Aorta (tissue), 5 donors: Measurements from ENCODE around the gene TMEM266. TPM values are rescaled to one million over a fixed set of nuclear protein-coding genes. Genes with fewer than 3 reads are reported as not detected.

ENCODE experiments used
- ATAC-seq: fragments of 200-7000 bp; cut with Tn5 transposase; one replicate; pipeline ENCODE4 v1.9.1; 2022; ENCODE audit warnings: moderate library complexity; ENCODE audit not compliant: low FRiP score
- DNase-seq, 2 donors: peaks; one replicate each; pipeline ENCODE4 v3.0.0-alpha.2; 2020
- H3K27ac ChIP-seq, 2 donors: one replicate each; pipeline ENCODE4 v1.5.1; 2013; ENCODE audit warnings: low read length in 2 of 2, mild to moderate bottlenecking in 2 of 2, moderate library complexity in 2 of 2, control low read depth in 1 of 2, inconsistent platforms in 1 of 2, low read depth in 1 of 2
- H3K27me3 ChIP-seq, 2 donors: one replicate each; pipeline ENCODE4 v1.6.1; 2013; ENCODE audit warnings: control low read depth in 1 of 2, low read length in 1 of 2, mild to moderate bottlenecking in 1 of 2, moderate library complexity in 1 of 2; ENCODE audit not compliant: insufficient read depth in 2 of 2, control insufficient read depth in 1 of 2
- H3K36me3 ChIP-seq, 2 donors: one replicate each; pipeline ENCODE4 v1.6.1; 2013; ENCODE audit warnings: control low read depth in 1 of 2, low read length in 1 of 2, mild to moderate bottlenecking in 1 of 2; ENCODE audit not compliant: insufficient read depth in 2 of 2, control insufficient read depth in 1 of 2
- H3K4me1 ChIP-seq, 2 donors: one replicate each; pipeline ENCODE4 v1.6.1; 2013; ENCODE audit warnings: low read length in 2 of 2, control low read depth in 1 of 2, mild to moderate bottlenecking in 1 of 2, moderate library complexity in 1 of 2; ENCODE audit not compliant: insufficient read depth in 2 of 2, control insufficient read depth in 1 of 2
- H3K4me3 ChIP-seq, 2 donors: one replicate each; pipeline ENCODE4 v1.5.1; 2013; ENCODE audit warnings: low read length in 2 of 2, control low read depth in 1 of 2, mild to moderate bottlenecking in 1 of 2
- H3K9me3 ChIP-seq: one replicate; pipeline ENCODE4 v1.6.1; 2013; ENCODE audit warnings: mild to moderate bottlenecking, low read length; ENCODE audit not compliant: control insufficient read depth
- WGBS, 2 donors: extraction: QIAGEN DNeasy Blood & Tissue Kit; methylation state at CpG; one replicate each; pipeline ENCODE4 v1.1.7; 2013; 5-methylcytosine and 5-hydroxymethylcytosine counted together
- intact Hi-C, 2 donors: fragments of 100-400 bp; cut with DNase I; formaldehyde crosslinking; loops; one replicate each; pipeline versions ENCODE4 v1.14.2 to v1.15.0; 2022
- polyA plus RNA-seq, 2 donors: library from polyadenylated mRNA; stranded (reverse); fragments of 200-250 nt; gene quantifications; one replicate each; pipeline ENCODE4 v1.2.3, GENCODE V29; 2013
- total RNA-seq, 2 donors: library from RNA; stranded (reverse); fragmentation: NEBNext Ultra II Directional; extraction: Animal tissue kit (Norgen Biotek cat#: 25700); gene quantifications; one replicate each; pipeline ENCODE4 v1.2.1, GENCODE V29; 2021
- donor health status: healthy with polysubstance abuse.
- donor health status: Bipolar disorder and iron deficiency.
- donor health status: DM: no; HTN: no; CAD: no.
- donor health status: DM: no; HTN: no; CAD: no.
- donor health status: DM: yes; HTN: yes; CAD: no.

Gene TMEM266
- total and polyA plus RNA-seq, 4 donors: 0.26 TPM; not detected in 3

- H3K27ac ChIP-seq: no peak overlapping the region
- WGBS, 2 donors: 56 to 58% methylated on average over 23 to 24 of the region's 24 CpGs
- no peaks in the 10 kb centered on the region for H3K9me3 ChIP-seq
- no peak for ATAC-seq
- H3K4me1 ChIP-seq: no peaks in the 10 kb centered on the region
- H3K4me3 ChIP-seq: no peak overlapping the region
- no peaks in the 10 kb centered on the region for H3K36me3 ChIP-seq
- H3K27me3 ChIP-seq: no peaks in the 10 kb centered on the region
- intact Hi-C loops: no loop called here
- DNase-seq: no peak
Measured at GRCh38 chr15:76160426-76161152, 100.8 kb downstream of the TMEM266 start.

- 29 to 36% methylated on average over 19 to 20 of the region's 20 CpGs for WGBS, 2 donors
- intact Hi-C loops: no loop called here
Measured at GRCh38 chr15:76161153-76162035, 101.6 kb downstream of the TMEM266 start.

GRCh38 chr15:76162036-76162398, 102.2 kb downstream of the TMEM266 start:
- Histone ChIP-seq H3K4me3 (no peak overlapping the region), H3K27me3 (no peaks in the 10 kb centered on the region), H3K9me3 (no peaks in the 10 kb centered on the region), H3K27ac (no peak overlapping the region), H3K4me1 (no peaks in the 10 kb centered on the region), H3K36me3 (no peaks in the 10 kb centered on the region)
- ATAC-seq (no peak), DNase-seq (no peak)
- WGBS, 2 donors: 48 to 49% methylated on average over 12 of the region's 12 CpGs
- intact Hi-C loops: no loop called here

More at GRCh38 chr15:76161153-76162035, 101.6 kb downstream of the TMEM266 start:
- DNase-seq (no peak), ATAC-seq (peak; percentile 24)
- H3K36me3 ChIP-seq: no peaks in the 10 kb centered on the region
- H3K4me1 ChIP-seq: no peaks in the 10 kb centered on the region
- H3K27ac ChIP-seq: no peak overlapping the region
- H3K27me3 ChIP-seq: no peaks in the 10 kb centered on the region
- H3K9me3 ChIP-seq: no peaks in the 10 kb centered on the region
- H3K4me3 ChIP-seq: no peak overlapping the region

- Histone ChIP-seq H3K4me1 (no peaks in the 10 kb centered on the region), H3K36me3 (no peaks in the 10 kb centered on the region), H3K4me3 (no peak overlapping the region), H3K27ac (no peak overlapping the region), H3K9me3 (no peaks in the 10 kb centered on the region), H3K27me3 (no peaks in the 10 kb centered on the region)
- DNase-seq (no peak), ATAC-seq (no peak)
- 74 to 77% methylated on average over 10 of the region's 10 CpGs for WGBS, 2 donors
- intact Hi-C loops: no loop called here
Measured at GRCh38 chr15:76162784-76163456, 103.1 kb downstream of the TMEM266 start.

GRCh38 chr15:76163457-76164295, 103.9 kb downstream of the TMEM266 start:
- H3K4me1 ChIP-seq: no peaks in the 10 kb centered on the region
- no peaks in the 10 kb centered on the region for H3K27me3 ChIP-seq
- no peaks in the 10 kb centered on the region for H3K9me3 ChIP-seq
- H3K4me3 ChIP-seq: no peak overlapping the region
- WGBS, 2 donors: 84% methylated on average over 21 of the region's 21 CpGs
- H3K27ac ChIP-seq: no peak overlapping the region
- peak; percentile 37 for ATAC-seq
- DNase-seq: peak in 1 of 2 donors; percentile 76
- intact Hi-C loops: no loop called here
- H3K36me3 ChIP-seq: no peaks in the 10 kb centered on the region

- WGBS, 2 donors: 95 to 96% methylated on average over 8 of the region's 8 CpGs
- ATAC-seq: no peak
- no peak overlapping the region for H3K4me3 ChIP-seq
- no peaks in the 10 kb centered on the region for H3K9me3 ChIP-seq
- no peak for DNase-seq
- no peaks in the 10 kb centered on the region for H3K36me3 ChIP-seq
- no peak overlapping the region for H3K27ac ChIP-seq
- H3K4me1 ChIP-seq: no peaks in the 10 kb centered on the region
- intact Hi-C loops: no loop called here
- H3K27me3 ChIP-seq: no peaks in the 10 kb centered on the region
Measured at GRCh38 chr15:76164602-76165001, 104.8 kb downstream of the TMEM266 start.

GRCh38 chr15:76165951-76166350, 106.2 kb downstream of the TMEM266 start:
- no peaks in the 10 kb centered on the region for H3K9me3 ChIP-seq
- no peak overlapping the region for H3K4me3 ChIP-seq
- no peak overlapping the region for H3K27ac ChIP-seq
- no peaks in the 10 kb centered on the region for H3K27me3 ChIP-seq
- intact Hi-C loops: no loop called here
- no peak for DNase-seq
- no peaks in the 10 kb centered on the region for H3K4me1 ChIP-seq
- 95% methylated on average over 15 of the region's 15 CpGs for WGBS, 2 donors
- H3K36me3 ChIP-seq: no peaks in the 10 kb centered on the region
- no peak for ATAC-seq
